GM06990 (cell line): ENCODE measurements around the gene CAMSAP1.

ENCODE experiments used
- DNase-seq: peaks from one replicate; pipeline ENCODE4 v3.0.0-alpha.2; 2011; ENCODE audit not compliant: insufficient read length; ENCODE audit errors: extremely low read depth
- H3K27me3 ChIP-seq: replicated peaks from 2 replicates; pipeline ENCODE4 v1.6.0; 2011; ENCODE audit warnings: low read length; ENCODE audit not compliant: control insufficient read depth, insufficient read depth
- H3K36me3 ChIP-seq: 2 replicates; pipeline ENCODE4 v1.5.1; 2011; ENCODE audit warnings: low read length; ENCODE audit not compliant: control insufficient read depth, insufficient read depth
- H3K4me3 ChIP-seq: replicated peaks from 2 replicates; pipeline ENCODE4 v1.5.1; 2011; ENCODE audit warnings: low read depth, mild to moderate bottlenecking, control low read depth, low read length
- TF ChIP-seq, protein P1 (sequence below): IDR thresholded peaks from 2 replicates; pipeline ENCODE4 v1.5.1; 2011; ENCODE audit warnings: low read length, control low read depth, mild to moderate bottlenecking, inconsistent platforms; ENCODE audit not compliant: insufficient read depth, poor library complexity, severe bottlenecking

CAMSAP1 gene

DNA sequence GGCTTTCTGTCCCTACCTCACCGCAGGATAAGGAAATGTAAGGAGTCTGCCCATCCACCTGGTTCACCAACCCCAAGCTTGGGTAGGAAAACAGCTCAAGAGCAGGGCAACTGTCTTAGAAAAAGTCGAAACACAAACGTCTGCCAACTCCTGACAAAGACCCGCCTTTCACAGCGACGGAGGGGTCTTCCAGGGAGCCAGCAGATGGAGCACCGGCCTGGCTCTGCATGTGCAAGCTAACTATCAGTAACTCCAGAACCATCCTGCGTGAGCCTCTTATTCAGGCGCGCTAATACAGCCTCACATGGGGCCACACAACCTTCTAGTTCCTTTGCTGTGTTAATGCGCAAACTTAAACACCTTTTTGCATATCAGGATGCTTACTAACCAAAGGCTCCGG, 26.9 kb downstream of the CAMSAP1 start:
- Histone ChIP-seq H3K36me3 (peaks cover 7% of the 10 kb centered on the region), H3K27me3 (no peaks in the 10 kb centered on the region), H3K4me3 (no peak overlapping the region)
- TF ChIP-seq, protein P1, sequence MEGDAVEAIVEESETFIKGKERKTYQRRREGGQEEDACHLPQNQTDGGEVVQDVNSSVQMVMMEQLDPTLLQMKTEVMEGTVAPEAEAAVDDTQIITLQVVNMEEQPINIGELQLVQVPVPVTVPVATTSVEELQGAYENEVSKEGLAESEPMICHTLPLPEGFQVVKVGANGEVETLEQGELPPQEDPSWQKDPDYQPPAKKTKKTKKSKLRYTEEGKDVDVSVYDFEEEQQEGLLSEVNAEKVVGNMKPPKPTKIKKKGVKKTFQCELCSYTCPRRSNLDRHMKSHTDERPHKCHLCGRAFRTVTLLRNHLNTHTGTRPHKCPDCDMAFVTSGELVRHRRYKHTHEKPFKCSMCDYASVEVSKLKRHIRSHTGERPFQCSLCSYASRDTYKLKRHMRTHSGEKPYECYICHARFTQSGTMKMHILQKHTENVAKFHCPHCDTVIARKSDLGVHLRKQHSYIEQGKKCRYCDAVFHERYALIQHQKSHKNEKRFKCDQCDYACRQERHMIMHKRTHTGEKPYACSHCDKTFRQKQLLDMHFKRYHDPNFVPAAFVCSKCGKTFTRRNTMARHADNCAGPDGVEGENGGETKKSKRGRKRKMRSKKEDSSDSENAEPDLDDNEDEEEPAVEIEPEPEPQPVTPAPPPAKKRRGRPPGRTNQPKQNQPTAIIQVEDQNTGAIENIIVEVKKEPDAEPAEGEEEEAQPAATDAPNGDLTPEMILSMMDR = no peak
- DNase-seq = no peak

DNA sequence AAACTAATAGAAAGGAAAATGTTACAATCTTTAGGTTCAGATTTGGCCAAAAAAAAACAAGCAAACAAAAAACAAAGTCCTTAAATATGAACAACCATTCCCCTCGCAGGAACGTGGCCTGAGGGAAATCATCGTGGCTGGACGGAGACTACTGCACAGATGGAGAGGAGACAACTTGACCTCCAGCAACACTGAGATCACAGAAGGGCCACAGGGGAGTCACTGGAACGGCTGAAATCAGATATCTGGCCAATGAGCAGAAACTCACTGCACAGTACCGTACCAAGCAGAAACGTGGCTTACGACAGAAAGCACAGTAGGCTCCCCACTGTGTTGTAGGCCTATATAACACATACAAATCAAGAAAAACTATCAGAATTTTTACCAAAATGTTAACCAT, 27.7 kb downstream of the CAMSAP1 start:
- H3K27me3 ChIP-seq = no peaks in the 10 kb centered on the region
- H3K4me3 ChIP-seq = no peak overlapping the region
- peaks cover 7% of the 10 kb centered on the region for H3K36me3 ChIP-seq
- TF ChIP-seq, protein P1 = no peak
- DNase-seq = no peak

DNA sequence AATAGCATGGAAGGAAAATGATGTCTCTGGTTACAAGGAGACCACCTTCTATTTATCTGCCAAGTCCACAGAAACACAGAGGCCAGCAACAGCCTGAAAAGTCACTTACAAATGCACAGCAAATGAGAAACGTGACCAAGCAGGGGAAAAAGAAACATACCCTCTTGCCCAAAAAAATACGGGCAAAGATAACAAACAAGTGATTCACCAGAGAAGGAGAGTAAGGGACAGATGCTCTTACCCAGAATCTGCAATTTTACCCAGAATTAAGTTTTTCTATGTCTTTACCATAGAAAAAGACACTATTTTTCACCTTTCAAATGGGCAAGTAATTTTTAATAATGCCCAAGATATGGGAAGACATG, 28.1 kb downstream of the CAMSAP1 start:
- TF ChIP-seq, protein P1 = no peak
- Histone ChIP-seq H3K27me3 (no peaks in the 10 kb centered on the region), H3K36me3 (peaks cover 7% of the 10 kb centered on the region), H3K4me3 (no peak overlapping the region)
- no peak for DNase-seq

DNA sequence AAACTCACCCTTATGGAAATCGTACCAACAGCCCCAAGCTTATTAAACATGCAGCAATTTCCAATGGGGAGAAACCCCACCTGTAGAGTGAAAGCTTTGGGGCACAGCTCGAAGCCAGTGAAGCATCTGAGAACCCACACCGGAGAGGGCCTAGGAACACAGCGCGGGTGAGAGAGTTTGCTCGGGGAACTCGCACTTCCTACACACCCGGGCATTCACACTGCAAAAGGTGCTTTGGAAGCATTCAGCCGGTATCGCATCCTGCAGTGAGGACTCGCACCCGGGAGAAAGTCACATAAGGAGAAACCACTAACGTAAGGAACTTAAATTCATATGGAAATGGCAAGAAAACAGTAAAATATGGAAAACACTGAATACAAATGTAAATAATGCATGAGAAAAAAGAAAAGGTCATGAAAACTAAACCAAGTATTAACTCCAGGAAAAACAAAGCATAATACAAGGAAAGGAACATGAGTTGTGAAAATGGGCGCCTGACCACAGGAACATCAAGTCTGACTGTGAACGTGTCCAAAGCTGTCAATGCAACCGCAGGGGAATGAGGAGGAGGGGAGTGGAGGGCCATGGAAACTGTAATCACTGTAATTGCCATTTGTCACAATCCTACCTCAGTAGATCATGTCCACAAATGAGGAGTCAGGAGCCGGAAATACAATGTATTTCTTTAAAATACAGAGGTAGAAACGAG, 28.7 kb downstream of the CAMSAP1 start:
- peaks cover 7% of the 10 kb centered on the region for H3K36me3 ChIP-seq
- DNase-seq = no peak
- TF ChIP-seq, protein P1 = no peak
- no peak overlapping the region for H3K4me3 ChIP-seq
- no peaks in the 10 kb centered on the region for H3K27me3 ChIP-seq

DNA sequence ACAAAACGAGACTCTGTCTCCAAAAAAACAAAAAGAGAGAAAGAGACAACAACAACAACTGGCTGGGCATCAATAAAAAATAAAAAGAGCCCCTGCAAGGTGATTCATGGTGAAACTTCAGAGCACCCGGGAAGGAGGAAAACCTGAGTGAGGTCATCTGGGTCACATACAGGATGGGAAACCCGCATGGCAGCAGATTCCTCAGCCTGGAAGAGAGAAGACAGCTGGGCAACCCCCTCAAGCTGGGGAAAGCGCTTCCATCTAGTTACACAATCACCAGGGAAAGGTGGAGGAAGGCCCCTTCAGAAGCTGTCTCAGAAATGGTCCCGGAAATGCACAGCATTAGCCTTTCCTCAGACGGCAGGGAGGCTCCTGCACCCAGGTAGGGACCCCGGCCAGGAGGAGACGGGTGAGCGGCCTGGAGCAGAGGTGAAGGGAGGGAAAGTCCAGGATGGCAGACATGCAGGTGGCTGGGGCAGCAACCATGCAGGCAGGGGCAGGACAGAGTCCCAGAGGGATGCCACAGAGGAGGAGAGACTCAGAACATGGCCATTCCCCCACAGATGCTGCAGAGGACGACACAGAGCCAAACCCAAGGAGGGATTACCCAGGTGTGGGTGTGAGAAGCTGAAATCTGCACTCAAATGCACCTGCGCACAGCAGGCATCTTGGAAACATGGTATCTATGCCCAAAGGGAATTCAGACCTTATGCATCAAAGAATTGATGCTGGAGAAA, 29.4 kb downstream of the CAMSAP1 start:
- no peak for DNase-seq
- Histone ChIP-seq H3K4me3 (no peak overlapping the region), H3K27me3 (no peaks in the 10 kb centered on the region), H3K36me3 (peaks cover 7% of the 10 kb centered on the region)
- TF ChIP-seq, protein P1 = no peak
